GM18526 (cell line): ENCODE results near the gene BRICD5.

Experiments used
- POLR2A ChIP-seq: IDR thresholded peaks from 3 replicates; pipeline ENCODE4 v1.6.1; 2011; ENCODE audit not compliant: insufficient read length; ENCODE audit errors: extremely low read depth

The BRICD5 gene

DNA sequence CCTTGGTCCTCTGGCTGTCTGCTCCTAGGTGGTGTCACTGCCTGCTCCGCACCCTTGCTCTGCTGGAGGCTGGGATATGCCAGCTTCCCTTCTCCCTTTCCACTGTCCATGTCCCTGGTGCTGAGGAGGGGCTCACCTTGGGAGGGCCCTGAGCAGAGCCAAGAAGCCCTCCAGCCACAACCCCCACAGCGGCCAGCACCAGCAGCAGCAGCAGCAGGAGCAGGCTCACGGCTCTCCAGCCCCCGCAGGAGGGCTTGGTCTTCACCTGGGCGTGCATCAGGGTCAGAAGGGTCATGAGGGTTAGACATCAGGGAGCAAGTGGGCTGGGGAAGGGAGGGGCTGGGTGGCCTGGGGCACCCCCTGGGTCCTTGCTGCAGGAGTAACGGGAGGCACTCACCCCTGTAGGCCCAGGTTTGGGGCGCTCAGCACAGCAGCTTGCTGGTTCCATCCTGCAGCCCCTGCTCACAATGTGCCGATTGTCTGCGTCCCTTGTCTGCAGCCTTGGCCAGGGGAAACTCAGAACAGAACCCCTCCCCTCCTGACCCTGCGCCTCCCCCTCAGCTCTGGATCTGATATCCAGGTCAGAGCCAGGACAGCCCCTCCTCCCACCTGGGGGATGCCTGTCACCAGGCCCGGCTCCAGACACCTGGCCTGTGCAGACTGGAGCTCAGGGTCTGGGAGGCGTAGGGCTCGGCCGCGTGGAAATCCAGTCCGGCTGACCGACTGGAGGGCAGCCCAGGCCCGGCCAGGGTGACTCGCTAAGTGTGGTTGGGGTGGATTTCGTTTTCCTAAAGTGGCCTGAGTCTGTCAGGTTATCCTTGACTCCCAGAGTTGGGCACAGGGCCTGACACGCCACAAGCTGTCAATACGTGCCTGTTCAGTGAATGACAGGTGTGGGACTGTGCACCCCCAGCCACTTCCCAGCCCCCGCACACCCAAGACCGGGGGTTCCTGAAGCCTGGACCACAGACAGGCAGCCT, at the start of gene BRICD5:
Gene BRICD5, minus strand, starts transcription at position 478 of the 980 bp plus-strand sequence. Its CDS starts 30 bp downstream, at position 448.
- peak; percentile 10 for TF ChIP-seq POLR2A

DNA sequence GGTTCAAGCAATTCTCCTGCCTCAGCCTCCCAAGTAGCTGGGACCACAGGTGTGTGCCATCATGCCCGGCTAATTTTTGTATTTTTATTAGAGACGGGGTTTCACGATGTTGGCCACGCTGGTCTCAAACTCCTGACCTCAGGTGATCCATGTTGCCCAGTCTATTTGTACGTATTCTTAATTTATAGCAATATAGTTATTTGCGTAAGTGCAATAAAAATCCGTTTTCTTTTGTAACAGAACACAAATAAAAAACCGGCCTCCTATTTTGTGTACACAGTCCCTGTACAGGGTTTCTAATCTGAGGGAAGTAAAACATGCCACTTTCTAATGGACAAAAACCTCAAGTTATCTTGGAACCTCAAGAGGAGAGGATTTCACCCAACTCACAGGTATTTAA, 49.6 kb upstream of the BRICD5 start:
- TF ChIP-seq POLR2A = no peak

DNA sequence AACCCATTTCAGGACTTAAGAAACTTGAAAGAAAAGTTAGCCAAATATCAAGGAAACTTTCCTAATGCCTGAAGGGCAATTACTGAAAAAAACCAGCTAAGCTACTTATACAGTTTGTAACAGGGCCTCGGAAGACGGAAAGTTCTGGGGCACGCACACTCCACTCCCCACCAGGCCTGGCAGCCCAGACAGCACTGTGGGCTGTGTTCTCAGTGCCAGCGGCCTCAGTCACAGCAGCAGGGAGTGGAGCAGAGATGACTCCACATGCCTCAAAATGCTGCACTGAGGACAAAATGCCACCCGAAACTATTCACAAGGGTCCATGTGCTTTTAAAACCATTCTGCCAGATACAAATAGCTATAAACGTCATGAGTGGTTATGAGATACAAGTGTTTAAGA, 47.1 kb upstream of the BRICD5 start:
- TF ChIP-seq POLR2A = no peak

DNA sequence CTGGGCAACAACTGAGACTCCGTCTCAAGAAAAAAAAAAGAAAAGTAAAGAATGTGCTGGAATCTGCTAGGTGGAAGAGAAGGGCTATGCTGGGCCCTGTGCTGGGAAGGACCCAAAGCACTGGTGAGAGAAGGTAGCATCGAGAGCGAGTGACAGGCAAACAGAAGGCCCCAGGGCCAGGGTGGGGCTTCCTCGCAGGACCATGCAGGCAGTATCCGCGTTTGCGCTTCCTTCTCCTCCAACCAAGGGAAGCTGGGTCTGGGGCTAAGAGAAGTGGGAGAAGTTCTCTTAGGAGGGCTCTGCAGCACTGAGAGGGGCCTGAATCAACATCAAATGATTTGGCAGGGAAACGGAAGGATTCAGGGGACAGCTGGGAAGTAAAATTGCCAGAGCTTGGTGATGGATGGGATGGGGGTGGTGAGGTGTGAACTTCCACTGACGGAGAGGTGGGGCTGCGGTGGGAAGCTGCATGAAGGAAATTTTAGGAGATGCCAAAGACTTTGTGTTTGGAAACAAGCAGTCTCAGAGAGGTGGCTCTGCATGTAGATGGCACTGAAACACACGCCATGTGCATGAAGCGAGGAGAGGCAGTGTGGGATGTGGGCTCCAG, 46.0 kb upstream of the BRICD5 start:
- TF ChIP-seq POLR2A = no peak

GRCh38 chr16:2253293-2253692, 42.6 kb upstream of the BRICD5 start:
- no peak for TF ChIP-seq POLR2A

DNA sequence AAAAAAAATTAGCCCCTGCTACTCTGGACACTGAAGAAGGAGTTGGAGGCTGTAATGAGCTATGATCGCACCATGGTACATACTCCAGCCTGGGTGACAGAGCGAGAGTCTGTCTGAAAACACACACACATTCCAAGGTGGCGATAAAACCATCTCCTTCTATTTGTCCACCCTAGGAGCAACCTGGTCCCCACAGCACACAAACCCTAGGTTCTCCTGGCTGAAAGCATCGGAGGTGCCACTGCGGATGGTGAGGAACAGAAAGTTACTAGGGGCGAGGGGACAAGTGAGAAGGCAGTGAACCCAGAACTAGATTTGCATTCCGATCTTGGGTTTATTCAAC, 42.1 kb upstream of the BRICD5 start:
- TF ChIP-seq POLR2A = no peak

- peak; percentile 86 for TF ChIP-seq POLR2A
Measured at GRCh38 chr16:2251296-2252111, 40.8 kb upstream of the BRICD5 start, which contains the start of gene ECI1. Gene ECI1, minus strand, starts transcription at chr16:2251587. Its CDS starts 21 bp downstream, at chr16:2251566.

GRCh38 chr16:2250652-2251295, 40.1 kb upstream of the BRICD5 start:
- no peak for TF ChIP-seq POLR2A

- no peak for TF ChIP-seq POLR2A
Measured at GRCh38 chr16:2246301-2246885, 35.7 kb upstream of the BRICD5 start.

DNA sequence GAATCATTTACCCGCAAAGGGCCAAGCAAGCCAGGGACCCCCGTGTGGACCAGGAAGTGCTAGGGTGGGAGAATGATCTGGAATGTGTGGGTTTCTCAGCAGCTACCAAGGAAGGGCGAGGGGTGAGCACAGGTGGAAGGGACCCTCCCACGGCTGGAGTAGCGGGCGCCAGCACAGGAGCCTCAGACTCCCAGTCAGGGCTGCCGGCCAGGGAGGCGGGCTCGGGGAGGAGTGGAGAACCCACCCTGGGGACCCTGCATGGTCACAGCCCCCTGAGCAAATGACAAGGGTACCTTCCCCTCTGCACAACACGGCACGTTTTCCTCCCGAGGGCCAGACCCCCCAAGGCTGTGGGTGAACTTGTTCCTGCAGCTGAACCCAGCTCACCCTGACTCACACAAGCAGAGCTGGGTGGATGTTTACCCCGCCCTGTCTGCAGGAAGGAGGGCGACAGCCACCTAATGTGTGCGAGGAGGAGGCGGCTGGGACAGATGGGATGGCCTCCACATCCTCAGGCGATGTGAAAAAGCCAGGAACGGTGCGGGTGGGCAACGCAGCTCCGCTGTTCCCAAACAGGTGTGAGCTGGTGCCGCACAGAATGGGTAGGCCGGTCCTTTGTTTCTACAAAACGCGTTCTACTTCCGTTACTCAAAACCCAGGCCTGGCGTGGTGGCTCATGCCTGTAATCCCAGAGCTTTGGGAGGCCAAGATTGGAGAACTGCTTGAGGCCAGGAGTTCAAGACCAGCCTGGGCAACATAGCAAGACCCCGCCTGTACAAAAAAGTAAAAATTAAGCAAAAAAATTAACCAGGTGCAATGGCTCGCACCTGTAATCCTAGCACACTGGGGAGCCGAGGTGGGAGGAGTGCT, 34.5 kb upstream of the BRICD5 start:
- TF ChIP-seq POLR2A = no peak

- TF ChIP-seq POLR2A = no peak
Measured at GRCh38 chr16:2244301-2244700, 33.6 kb upstream of the BRICD5 start.

- TF ChIP-seq POLR2A = no peak
Measured at GRCh38 chr16:2243781-2244180, 33.1 kb upstream of the BRICD5 start.

- TF ChIP-seq POLR2A = no peak
Measured at GRCh38 chr16:2243031-2243528, 32.4 kb upstream of the BRICD5 start.

DNA sequence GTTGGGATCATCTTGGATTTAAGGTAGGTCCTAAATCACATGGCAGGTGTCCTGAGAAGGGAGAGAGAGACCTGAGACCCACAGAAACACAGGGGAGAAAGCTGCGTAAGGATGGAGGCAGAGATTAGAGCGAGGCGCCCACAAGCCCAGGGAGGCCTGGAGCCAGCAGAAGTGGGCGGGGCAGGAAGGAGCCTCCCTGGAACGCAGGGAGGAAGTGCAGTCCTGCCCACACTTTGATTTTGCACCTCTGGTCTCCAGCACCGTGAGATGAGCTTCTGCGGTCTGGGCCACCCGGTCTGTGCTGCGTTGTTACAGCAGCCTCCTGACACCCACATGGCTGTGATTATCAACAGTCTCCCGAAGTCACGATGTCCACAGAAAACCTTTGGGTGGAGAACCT, 31.9 kb upstream of the BRICD5 start:
- TF ChIP-seq POLR2A = no peak
